Adrenal gland (tissue), 12 donors: ENCODE data around the gene NECTIN1. TPM values are rescaled to one million over a fixed set of nuclear protein-coding genes. Genes with fewer than 3 reads are reported as not detected.

Experiments used
- DNase-seq, 7 donors: peaks; one replicate each; pipeline ENCODE4 v3.0.0-alpha.2; 2019 to 2020
- H3K27ac ChIP-seq, 5 donors: fragments of 200-600 bp; sonication (generic) in 4 of 5; 1 replicate in 3 of 5; 2 replicates in 2 of 5; pipeline versions ENCODE4 v1.5.1 to v1.8.0; 2016 to 2020; ENCODE audit warnings: mild to moderate bottlenecking in 1 of 5
- H3K27me3 ChIP-seq: fragments of 200-600 bp; 2 replicates; pipeline ENCODE4 v1.8.0; 2021
- H3K36me3 ChIP-seq, 2 donors: fragments of 200-600 bp; replicated peaks in 1 of 2; 1 replicate in 1 of 2; 2 replicates in 1 of 2; pipeline versions ENCODE4 v1.5.1 to v1.8.0; 2018 to 2022
- H3K4me1 ChIP-seq, 2 donors: fragments of 200-600 bp; replicated peaks in 1 of 2; 1 replicate in 1 of 2; 2 replicates in 1 of 2; pipeline versions ENCODE4 v1.5.1 to v1.8.0; 2018 to 2021
- H3K4me3 ChIP-seq, 4 donors: fragments of 200-600 bp; sonication (generic) in 3 of 4; one replicate each; pipeline ENCODE4 v1.5.1; 2016 to 2018
- H3K9me3 ChIP-seq, 3 donors: fragments of 200-600 bp; sonication (generic) in 1 of 3; replicated peaks in 1 of 3; 1 replicate in 2 of 3; 2 replicates in 1 of 3; pipeline versions ENCODE4 v1.5.1 to v1.8.0; 2016 to 2021
- CTCF ChIP-seq, 6 experiments: fragments of 450-650 bp in 4 of 6; fragments of 200-600 bp in 2 of 6; sonication (generic) in 1 of 6; IDR thresholded peaks; 1 replicate in 5 of 6; 2 replicates in 1 of 6; pipeline versions ENCODE4 v1.5.1 to v1.8.0; 2016 to 2021; ENCODE audit warnings: antibody characterized with exemption in 6 of 6, mild to moderate bottlenecking in 2 of 6, moderate library complexity in 1 of 6
- POLR2A ChIP-seq, 2 donors: fragments of 450-650 bp; IDR thresholded peaks; one replicate each; pipeline ENCODE4 v1.6.1; 2017; ENCODE audit warnings: antibody characterized with exemption in 2 of 2, mild to moderate bottlenecking in 2 of 2, moderate library complexity in 1 of 2
- WGBS, 4 donors: extraction: QIAGEN DNeasy Blood & Tissue Kit in 2 of 4; methylation state at CpG; one replicate each; pipeline versions ENCODE4 v1.1.5 to v1.1.7; 2013 to 2017; 5-methylcytosine and 5-hydroxymethylcytosine counted together
- intact Hi-C, 2 donors: fragments of 100-400 bp; cut with DNase I; formaldehyde crosslinking; loops; one replicate each; pipeline versions ENCODE4 v1.14.1 to v1.15.0; 2022 to 2023
- polyA plus RNA-seq, 3 donors: library from polyadenylated mRNA; stranded (reverse); fragments of 200-250 nt in 2 of 3; fragments of 350-450 nt in 1 of 3; fragmentation: Illumina TruSeq in 1 of 3; extraction: RNeasy Lipid Tissue Mini Kit (QIAGEN cat#74804) in 1 of 3; gene quantifications; one replicate each; pipeline ENCODE4 v1.2.3, GENCODE V29; 2013 to 2014
- total RNA-seq, 9 donors: library from RNA; depleted of rRNA in 4 of 9; stranded (reverse); fragments of >200 nt in 4 of 9; fragments of 120-200 nt in 1 of 9; fragmentation: NEBNext Ultra II Directional in 1 of 9; extraction: Animal tissue kit (Norgen Biotek cat#: 25700) in 1 of 9; gene quantifications; one replicate each; pipeline versions ENCODE4 v1.1.0 to v1.2.4, GENCODE V29; 2013 to 2023
- donor health status: healthy with polysubstance abuse.
- donor health status: Bipolar disorder and iron deficiency.
- donor health status: DM: yes; HTN: yes; CAD: no.
- donor health status: DM: no; HTN: no; CAD: no.
- donor health status: DM: no; HTN: no; CAD: no.
- donor health status: DM: yes; HTN: yes; CAD: no.

NECTIN1 gene
- total and polyA plus RNA-seq, 12 donors, result 1.6 to 19.6 (median 5.4) TPM

- H3K9me3 ChIP-seq, result no peaks in the 10 kb centered on the region
- no peaks in the 10 kb centered on the region for H3K4me1 ChIP-seq
- WGBS, 4 donors, result 74 to 77% (median 76%) methylated on average over 5 to 9 of the region's 9 CpGs
- no peaks in the 10 kb centered on the region for H3K27me3 ChIP-seq
- H3K36me3 ChIP-seq, result no peaks in the 10 kb centered on the region
- no peak for DNase-seq
- no peak overlapping the region for H3K27ac ChIP-seq
- intact Hi-C loops, result no loop called here
- TF ChIP-seq POLR2A (IDR thresholded peaks at IDR 0.05), result no peak
- no peak for TF ChIP-seq CTCF (IDR thresholded peaks at IDR 0.05)
- no peak overlapping the region for H3K4me3 ChIP-seq
These were observed 20.1 kb upstream of the NECTIN1 start for GRCh38 chr11:119749006-119749565.

GRCh38 chr11:119747868-119748660 is 19.1 kb upstream of the NECTIN1 start:
- Histone ChIP-seq H3K27me3 (peaks cover 6% of the 10 kb centered on the region), H3K9me3 (no peaks in the 10 kb centered on the region), H3K4me3 (no peak overlapping the region), H3K27ac (no peak overlapping the region), H3K4me1 (no peaks in the 10 kb centered on the region), H3K36me3 (no peaks in the 10 kb centered on the region)
- TF ChIP-seq CTCF (IDR thresholded peaks at IDR 0.05) (no peak), POLR2A (IDR thresholded peaks at IDR 0.05) (no peak)
- no peak for DNase-seq
- WGBS, 4 donors, result 87 to 92% (median 89%) methylated on average over 12 to 15 of the region's 15 CpGs
- intact Hi-C loops, result no loop called here

DNA sequence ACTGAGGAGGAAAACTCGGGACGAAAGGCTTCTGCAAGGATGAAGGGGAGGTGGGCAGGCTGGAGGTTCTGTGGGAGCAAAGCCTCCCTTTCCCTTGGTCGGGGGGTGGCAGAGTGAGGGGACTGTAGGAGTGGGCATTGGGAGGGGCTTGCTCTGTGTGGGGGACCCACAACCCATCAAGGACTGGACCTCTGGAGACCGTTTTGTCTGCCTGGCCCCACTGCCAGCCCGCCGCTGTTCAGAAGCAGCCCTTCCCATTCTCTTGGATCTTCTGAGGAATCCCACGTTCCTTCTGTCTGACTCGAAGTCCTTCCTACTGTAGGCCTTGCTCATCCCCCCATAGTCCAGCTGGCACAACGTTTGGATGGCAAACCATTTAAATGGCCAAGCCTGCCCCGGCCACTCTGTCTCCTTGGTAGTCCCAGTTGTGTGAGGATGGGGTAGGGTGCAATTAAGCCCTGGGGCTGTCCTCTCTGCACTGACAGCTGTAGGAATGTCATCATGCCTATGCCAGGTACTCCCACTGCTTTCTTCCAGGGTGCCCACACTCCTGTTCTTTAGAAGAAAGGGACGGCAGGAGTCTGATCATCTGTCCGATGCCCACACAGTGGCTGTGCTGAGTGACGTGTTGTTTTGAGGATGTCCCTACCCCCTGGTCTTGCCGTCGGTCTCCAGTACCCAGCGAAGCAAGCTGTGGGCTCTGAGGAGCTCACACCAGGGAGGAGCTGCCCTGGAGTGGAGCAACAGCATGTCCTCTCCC is 17.0 kb upstream of the NECTIN1 start:
- Histone ChIP-seq H3K27me3 (peaks cover 11% of the 10 kb centered on the region), H3K9me3 (no peaks in the 10 kb centered on the region), H3K4me3 (no peak overlapping the region), H3K4me1 (no peaks in the 10 kb centered on the region), H3K27ac (no peak overlapping the region), H3K36me3 (no peaks in the 10 kb centered on the region)
- intact Hi-C loops, result no loop called here
- no peak for DNase-seq
- 83 to 93% (median 90%) methylated on average over 16 of the region's 16 CpGs for WGBS, 4 donors
- TF ChIP-seq POLR2A (IDR thresholded peaks at IDR 0.05), result no peak
- TF ChIP-seq CTCF (IDR thresholded peaks at IDR 0.05), result no peak

GRCh38 chr11:119745112-119745511 is 16.1 kb upstream of the NECTIN1 start:
- no peak overlapping the region for H3K27ac ChIP-seq
- no peak for DNase-seq
- no peaks in the 10 kb centered on the region for H3K9me3 ChIP-seq
- 74 to 91% (median 81%) methylated on average over 4 to 5 of the region's 5 CpGs for WGBS, 4 donors
- no peaks in the 10 kb centered on the region for H3K36me3 ChIP-seq
- peaks cover 19% of the 10 kb centered on the region for H3K27me3 ChIP-seq
- no peak overlapping the region for H3K4me3 ChIP-seq
- intact Hi-C loops, result no loop called here
- TF ChIP-seq POLR2A (IDR thresholded peaks at IDR 0.05) (no peak), CTCF (IDR thresholded peaks at IDR 0.05) (no peak)
- H3K4me1 ChIP-seq, result no peaks in the 10 kb centered on the region
